BJ (cell line): ENCODE results near the gene TAS2R39. TPM values are rescaled to one million over a fixed set of nuclear protein-coding genes. Genes with fewer than 3 reads are reported as not detected.

Experiments
- CTCF ChIA-PET: fragments of 350-600 bp; formaldehyde crosslinking; extraction: SDS; loops from one replicate; lab custom pipeline; 2021; ENCODE audit warnings: antibody characterized with exemption, inconsistent platforms; lab: Yijun Ruan, JAX
- POLR2A ChIA-PET: fragments of 300-600 bp; sonication (Branson Sonifier 250); formaldehyde crosslinking; extraction: SDS; loops from one replicate; lab custom pipeline; 2021; ENCODE audit warnings: antibody characterized with exemption; lab: Charles Lee
- DNase-seq: peaks from one replicate; pipeline ENCODE4 v3.0.0-alpha.2; 2011; ENCODE audit warnings: low read depth
- H3K27me3 ChIP-seq: 2 replicates; pipeline ENCODE4 v1.6.0; 2011; ENCODE audit warnings: low read length; ENCODE audit not compliant: control insufficient read depth, insufficient read depth
- H3K36me3 ChIP-seq: 2 replicates; pipeline ENCODE4 v1.5.1; 2011; ENCODE audit warnings: low read length; ENCODE audit not compliant: control insufficient read depth, insufficient read depth
- H3K4me3 ChIP-seq: 2 replicates; pipeline ENCODE4 v1.5.1; 2011; ENCODE audit warnings: low read depth, mild to moderate bottlenecking, control low read depth, low read length
- polyA plus RNA-seq: library from polyadenylated mRNA; depleted of rRNA; stranded (reverse); fragments of >200 nt; gene quantifications from 2 replicates; pipeline ENCODE4 v1.2.3, GENCODE V29; 2011
- TF ChIP-seq, protein P1 (sequence below): IDR thresholded peaks from 2 replicates; pipeline ENCODE4 v1.5.1; 2011; ENCODE audit warnings: low read depth, mild to moderate bottlenecking, control low read depth, inconsistent platforms, low read length, moderate library complexity; ENCODE audit not compliant: insufficient read depth

The TAS2R39 gene
- polyA plus RNA-seq, 1 experiment, result not detected

DNA sequence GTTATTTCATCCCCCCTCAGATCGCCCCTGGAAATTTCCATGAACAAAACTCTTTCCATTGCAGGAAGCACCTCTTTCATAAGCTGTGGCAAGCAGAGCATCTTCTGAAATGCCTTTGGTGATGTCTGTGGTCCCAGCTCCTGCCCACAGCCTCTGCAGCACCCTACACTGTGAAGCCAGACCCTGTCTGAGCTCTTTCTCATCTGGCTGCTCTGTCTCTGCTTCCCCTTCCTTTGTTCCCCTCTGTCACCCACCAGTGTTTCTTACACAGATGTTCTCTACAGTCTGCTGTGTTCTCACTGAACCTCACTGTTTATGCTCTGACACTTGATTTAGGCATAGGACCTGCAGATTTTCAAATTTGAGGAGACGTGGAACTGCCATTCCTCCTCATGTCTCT lies 1.9 kb upstream of the TAS2R39 start:
- Histone ChIP-seq H3K4me3 (no peak overlapping the region), H3K36me3 (no peaks in the 10 kb centered on the region), H3K27me3 (no peaks in the 10 kb centered on the region)
- POLR2A ChIA-PET, result no interaction called here
- TF ChIP-seq, protein P1, sequence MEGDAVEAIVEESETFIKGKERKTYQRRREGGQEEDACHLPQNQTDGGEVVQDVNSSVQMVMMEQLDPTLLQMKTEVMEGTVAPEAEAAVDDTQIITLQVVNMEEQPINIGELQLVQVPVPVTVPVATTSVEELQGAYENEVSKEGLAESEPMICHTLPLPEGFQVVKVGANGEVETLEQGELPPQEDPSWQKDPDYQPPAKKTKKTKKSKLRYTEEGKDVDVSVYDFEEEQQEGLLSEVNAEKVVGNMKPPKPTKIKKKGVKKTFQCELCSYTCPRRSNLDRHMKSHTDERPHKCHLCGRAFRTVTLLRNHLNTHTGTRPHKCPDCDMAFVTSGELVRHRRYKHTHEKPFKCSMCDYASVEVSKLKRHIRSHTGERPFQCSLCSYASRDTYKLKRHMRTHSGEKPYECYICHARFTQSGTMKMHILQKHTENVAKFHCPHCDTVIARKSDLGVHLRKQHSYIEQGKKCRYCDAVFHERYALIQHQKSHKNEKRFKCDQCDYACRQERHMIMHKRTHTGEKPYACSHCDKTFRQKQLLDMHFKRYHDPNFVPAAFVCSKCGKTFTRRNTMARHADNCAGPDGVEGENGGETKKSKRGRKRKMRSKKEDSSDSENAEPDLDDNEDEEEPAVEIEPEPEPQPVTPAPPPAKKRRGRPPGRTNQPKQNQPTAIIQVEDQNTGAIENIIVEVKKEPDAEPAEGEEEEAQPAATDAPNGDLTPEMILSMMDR, result no peak
- no peak for DNase-seq
- CTCF ChIA-PET, result interaction anchor here (0.7 to 2.2 kb wide), 2 partner anchors 34 to 1938 kb away, joined by 3 to 5 read pairs; no protein-coding TSS in a partner anchor

DNA sequence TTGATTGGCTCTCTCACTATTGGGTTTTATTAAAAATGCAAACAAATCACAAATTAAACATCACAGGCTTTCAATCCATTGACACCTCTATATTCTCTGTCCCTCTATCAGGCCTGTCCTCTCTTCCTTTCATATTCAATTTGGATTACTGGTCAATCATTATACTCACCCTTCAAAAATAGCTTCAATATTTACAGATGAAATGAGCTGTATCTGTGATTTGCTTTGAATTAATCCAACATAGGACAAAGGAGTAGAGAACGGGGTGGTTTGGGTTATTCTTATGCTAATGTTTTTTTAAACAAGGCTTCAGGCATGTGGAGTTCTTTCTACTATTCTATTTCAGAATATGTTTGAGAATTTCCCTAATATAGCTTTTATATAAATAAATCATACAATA lies 2.3 kb downstream of the TAS2R39 start:
- H3K4me3 ChIP-seq, result no peak overlapping the region
- no peak for DNase-seq
- H3K36me3 ChIP-seq, result no peaks in the 10 kb centered on the region
- no peaks in the 10 kb centered on the region for H3K27me3 ChIP-seq
- ChIA-PET POLR2A (no interaction called here), CTCF (no interaction called here)
- TF ChIP-seq, protein P1, result no peak

DNA sequence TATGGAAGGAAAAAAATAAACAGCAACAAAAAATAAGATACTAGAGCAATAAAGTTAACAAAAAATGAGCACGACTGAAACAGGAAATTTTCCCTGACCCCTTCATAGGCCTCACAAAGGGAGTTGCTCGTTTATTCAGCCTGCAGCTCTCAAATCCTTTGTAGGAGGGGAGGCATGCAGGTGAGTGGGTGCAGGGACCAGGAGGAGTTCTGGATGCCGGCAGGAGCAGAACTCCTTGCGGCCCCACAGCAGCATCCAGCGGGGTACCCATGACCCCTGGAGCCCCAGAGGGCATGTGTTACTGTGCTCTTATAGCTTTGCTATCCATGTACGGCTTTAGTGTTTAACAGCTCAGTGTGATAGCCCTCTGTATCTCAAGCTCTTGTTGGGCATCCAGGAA lies 5.8 kb downstream of the TAS2R39 start:
- DNase-seq, result no peak
- Histone ChIP-seq H3K36me3 (no peaks in the 10 kb centered on the region), H3K4me3 (no peak overlapping the region), H3K27me3 (no peaks in the 10 kb centered on the region)
- ChIA-PET CTCF (interaction anchor here (1.2 to 2.6 kb wide), 2 partner anchors 14 to 26 kb away, joined by 5 to 11 read pairs; no protein-coding TSS in a partner anchor), POLR2A (no interaction called here)
- TF ChIP-seq, protein P1, result no peak

DNA sequence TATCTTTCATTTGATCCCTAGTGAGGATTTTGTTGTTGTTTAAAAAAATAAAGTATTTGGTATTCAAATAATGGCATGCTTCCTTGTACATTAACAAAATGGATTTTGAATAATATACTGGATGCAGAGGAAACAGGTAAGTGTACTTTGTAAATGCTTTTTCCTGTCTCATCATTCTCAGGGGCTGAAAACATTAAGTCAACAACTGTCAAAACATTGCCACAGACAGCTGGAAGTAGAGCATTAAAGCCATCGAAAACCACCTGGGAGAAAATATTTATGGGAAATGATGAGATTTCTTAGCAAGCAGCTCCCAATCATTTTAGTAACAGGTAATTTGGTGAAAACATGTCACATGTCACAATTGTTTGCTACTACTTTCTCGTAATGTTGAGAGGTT lies 10.7 kb downstream of the TAS2R39 start:
- ChIA-PET CTCF (no interaction called here), POLR2A (no interaction called here)
- H3K4me3 ChIP-seq, result no peak overlapping the region
- DNase-seq, result no peak
- H3K27me3 ChIP-seq, result no peaks in the 10 kb centered on the region
- H3K36me3 ChIP-seq, result no peaks in the 10 kb centered on the region
- TF ChIP-seq, protein P1, result no peak

DNA sequence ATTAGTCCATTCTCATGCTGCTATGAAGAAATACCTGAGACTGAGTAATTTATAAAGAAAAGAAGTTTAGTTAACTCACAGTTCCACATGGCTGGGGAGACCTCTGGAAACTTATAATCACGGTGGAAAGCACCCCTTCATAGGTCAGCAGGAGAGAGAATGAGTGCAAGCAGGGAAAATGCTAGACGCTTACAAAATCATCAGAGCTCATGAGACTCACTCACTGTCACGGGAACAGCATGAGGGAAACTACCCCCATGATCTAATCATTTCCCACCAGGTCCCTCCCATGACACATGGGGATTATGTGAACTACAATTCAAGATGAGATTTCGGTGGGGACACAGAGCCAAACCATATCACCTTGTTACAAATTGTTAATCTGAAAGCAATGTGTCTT lies 15.8 kb downstream of the TAS2R39 start:
- DNase-seq, result no peak
- Histone ChIP-seq H3K27me3 (no peaks in the 10 kb centered on the region), H3K4me3 (no peak overlapping the region), H3K36me3 (no peaks in the 10 kb centered on the region)
- TF ChIP-seq, protein P1, result no peak
- ChIA-PET CTCF (interaction anchor here (1.3 kb wide), 1 partner anchor 16 kb away, joined by 5 read pairs; no protein-coding TSS in a partner anchor), POLR2A (no interaction called here)
